HL-60 (cell line): Measurements from ENCODE around the gene CHAD.

Experiments used
- DNase-seq, 2 experiments: peaks; one replicate each; pipeline ENCODE4 v3.0.0-alpha.2; 2010 to 2020; ENCODE audit warnings: low read depth in 1 of 2, low spot score in 1 of 2
- H3K27ac ChIP-seq: fragments of 250-450 bp; sonication (Bioruptor Pico); replicated peaks from 2 replicates; pipeline ENCODE4 v1.5.1; 2020; ENCODE audit warnings: mild to moderate bottlenecking, moderate library complexity
- H3K27me3 ChIP-seq: fragments of 250-450 bp; sonication (Bioruptor Pico); 2 replicates; pipeline ENCODE4 v1.5.1; 2021; ENCODE audit warnings: mild to moderate bottlenecking, moderate library complexity; ENCODE audit not compliant: insufficient read depth, poor library complexity, severe bottlenecking
- H3K4me3 ChIP-seq: replicated peaks from 2 replicates; pipeline ENCODE4 v1.5.1; 2011; ENCODE audit warnings: mild to moderate bottlenecking, control low read depth, low read length; ENCODE audit not compliant: insufficient read depth
- GABPA ChIP-seq: IDR thresholded peaks from 2 replicates; pipeline ENCODE4 v1.6.1; 2012; ENCODE audit warnings: low read depth
- POLR2AphosphoS5 ChIP-seq: IDR thresholded peaks from 2 replicates; pipeline ENCODE4 v1.6.1; 2012; ENCODE audit warnings: low read depth
- SPI1 ChIP-seq: IDR thresholded peaks from 2 replicates; pipeline ENCODE4 v1.6.1; 2012; ENCODE audit warnings: low read depth, mild to moderate bottlenecking, borderline replicate concordance
- TF ChIP-seq, protein P1 (sequence below): IDR thresholded peaks from 2 replicates; pipeline ENCODE4 v1.6.1; 2012; ENCODE audit warnings: low read depth; ENCODE audit not compliant: insufficient replicate concordance
- TF ChIP-seq, protein P2 (sequence below): IDR thresholded peaks from one replicate; pipeline ENCODE4 v1.5.1; 2011; ENCODE audit warnings: low read length, control low read depth, inconsistent platforms; ENCODE audit not compliant: insufficient read depth

CHAD gene

GRCh38 chr17:50483266-50483665 is 14.6 kb upstream of the CHAD start:
- Histone ChIP-seq H3K27me3 (no peaks in the 10 kb centered on the region), H3K4me3 (no peak overlapping the region), H3K27ac (no peak overlapping the region)
- no peak for DNase-seq
- TF ChIP-seq SPI1 (no peak), POLR2AphosphoS5 (no peak), GABPA (no peak)
- TF ChIP-seq, protein P1, sequence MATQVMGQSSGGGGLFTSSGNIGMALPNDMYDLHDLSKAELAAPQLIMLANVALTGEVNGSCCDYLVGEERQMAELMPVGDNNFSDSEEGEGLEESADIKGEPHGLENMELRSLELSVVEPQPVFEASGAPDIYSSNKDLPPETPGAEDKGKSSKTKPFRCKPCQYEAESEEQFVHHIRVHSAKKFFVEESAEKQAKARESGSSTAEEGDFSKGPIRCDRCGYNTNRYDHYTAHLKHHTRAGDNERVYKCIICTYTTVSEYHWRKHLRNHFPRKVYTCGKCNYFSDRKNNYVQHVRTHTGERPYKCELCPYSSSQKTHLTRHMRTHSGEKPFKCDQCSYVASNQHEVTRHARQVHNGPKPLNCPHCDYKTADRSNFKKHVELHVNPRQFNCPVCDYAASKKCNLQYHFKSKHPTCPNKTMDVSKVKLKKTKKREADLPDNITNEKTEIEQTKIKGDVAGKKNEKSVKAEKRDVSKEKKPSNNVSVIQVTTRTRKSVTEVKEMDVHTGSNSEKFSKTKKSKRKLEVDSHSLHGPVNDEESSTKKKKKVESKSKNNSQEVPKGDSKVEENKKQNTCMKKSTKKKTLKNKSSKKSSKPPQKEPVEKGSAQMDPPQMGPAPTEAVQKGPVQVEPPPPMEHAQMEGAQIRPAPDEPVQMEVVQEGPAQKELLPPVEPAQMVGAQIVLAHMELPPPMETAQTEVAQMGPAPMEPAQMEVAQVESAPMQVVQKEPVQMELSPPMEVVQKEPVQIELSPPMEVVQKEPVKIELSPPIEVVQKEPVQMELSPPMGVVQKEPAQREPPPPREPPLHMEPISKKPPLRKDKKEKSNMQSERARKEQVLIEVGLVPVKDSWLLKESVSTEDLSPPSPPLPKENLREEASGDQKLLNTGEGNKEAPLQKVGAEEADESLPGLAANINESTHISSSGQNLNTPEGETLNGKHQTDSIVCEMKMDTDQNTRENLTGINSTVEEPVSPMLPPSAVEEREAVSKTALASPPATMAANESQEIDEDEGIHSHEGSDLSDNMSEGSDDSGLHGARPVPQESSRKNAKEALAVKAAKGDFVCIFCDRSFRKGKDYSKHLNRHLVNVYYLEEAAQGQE, result no peak
- TF ChIP-seq, protein P2, sequence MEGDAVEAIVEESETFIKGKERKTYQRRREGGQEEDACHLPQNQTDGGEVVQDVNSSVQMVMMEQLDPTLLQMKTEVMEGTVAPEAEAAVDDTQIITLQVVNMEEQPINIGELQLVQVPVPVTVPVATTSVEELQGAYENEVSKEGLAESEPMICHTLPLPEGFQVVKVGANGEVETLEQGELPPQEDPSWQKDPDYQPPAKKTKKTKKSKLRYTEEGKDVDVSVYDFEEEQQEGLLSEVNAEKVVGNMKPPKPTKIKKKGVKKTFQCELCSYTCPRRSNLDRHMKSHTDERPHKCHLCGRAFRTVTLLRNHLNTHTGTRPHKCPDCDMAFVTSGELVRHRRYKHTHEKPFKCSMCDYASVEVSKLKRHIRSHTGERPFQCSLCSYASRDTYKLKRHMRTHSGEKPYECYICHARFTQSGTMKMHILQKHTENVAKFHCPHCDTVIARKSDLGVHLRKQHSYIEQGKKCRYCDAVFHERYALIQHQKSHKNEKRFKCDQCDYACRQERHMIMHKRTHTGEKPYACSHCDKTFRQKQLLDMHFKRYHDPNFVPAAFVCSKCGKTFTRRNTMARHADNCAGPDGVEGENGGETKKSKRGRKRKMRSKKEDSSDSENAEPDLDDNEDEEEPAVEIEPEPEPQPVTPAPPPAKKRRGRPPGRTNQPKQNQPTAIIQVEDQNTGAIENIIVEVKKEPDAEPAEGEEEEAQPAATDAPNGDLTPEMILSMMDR, result no peak

- Histone ChIP-seq H3K27ac (no peak overlapping the region), H3K4me3 (no peak overlapping the region), H3K27me3 (no peaks in the 10 kb centered on the region)
- peak; percentile 45 to 80 for DNase-seq
- TF ChIP-seq, protein P2, result peak; percentile 76
- TF ChIP-seq GABPA (no peak), POLR2AphosphoS5 (no peak)
Measured at GRCh38 chr17:50482516-50482915, 13.8 kb upstream of the CHAD start.

GRCh38 chr17:50482110-50482509 is 13.4 kb upstream of the CHAD start:
- TF ChIP-seq GABPA (no peak), POLR2AphosphoS5 (no peak), SPI1 (no peak)
- TF ChIP-seq, protein P1, result no peak
- TF ChIP-seq, protein P2, result no peak
- no peak for DNase-seq
- H3K27me3 ChIP-seq, result no peaks in the 10 kb centered on the region
- H3K27ac ChIP-seq, result no peak overlapping the region
- no peak overlapping the region for H3K4me3 ChIP-seq

- Histone ChIP-seq H3K27ac (no peak overlapping the region), H3K4me3 (no peak overlapping the region), H3K27me3 (no peaks in the 10 kb centered on the region)
- TF ChIP-seq, protein P2, result no peak
- TF ChIP-seq, protein P1, result no peak
- no peak for TF ChIP-seq POLR2AphosphoS5
- no peak for TF ChIP-seq GABPA
- no peak for TF ChIP-seq SPI1
- DNase-seq, result no peak
Measured at GRCh38 chr17:50481648-50482047, 13.0 kb upstream of the CHAD start.
